NCI-H1417 (cell line): ENCODE data around the gene SLC12A7.
"Not testable (repeated sequence)": the region's sequence is repeated elsewhere in the genome, so short reads cannot be mapped to it uniquely, and the experiment has no call there.

Experiments used
- DNase-seq, 3 experiments: peaks; one replicate each; lab custom pipeline; 2025; lab: John Stamatoyannopoulos, UW

The SLC12A7 gene

GRCh38 chr5:1110307-1111240 lies 1.3 kb downstream of the SLC12A7 start:
- DNase-seq, result no peak

GRCh38 chr5:1109542-1110306 lies 2.1 kb downstream of the SLC12A7 start:
- DNase-seq, result no peak

DNA sequence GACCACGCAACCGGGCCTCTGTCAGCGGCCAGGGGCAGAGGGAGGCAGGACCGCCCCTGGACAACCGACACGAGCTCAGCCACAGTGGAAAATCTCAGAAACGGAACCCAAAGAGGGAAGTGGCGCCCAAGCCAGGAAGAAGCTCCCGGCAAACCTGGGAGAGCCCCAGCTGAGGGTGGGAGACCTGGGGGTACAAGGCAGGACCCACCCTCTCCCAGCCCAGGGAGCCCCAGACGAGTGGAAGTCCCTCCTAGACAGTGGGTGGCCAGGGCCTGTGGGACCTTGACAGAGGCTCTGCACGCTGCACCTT lies 3.0 kb downstream of the SLC12A7 start:
- no peak for DNase-seq

DNA sequence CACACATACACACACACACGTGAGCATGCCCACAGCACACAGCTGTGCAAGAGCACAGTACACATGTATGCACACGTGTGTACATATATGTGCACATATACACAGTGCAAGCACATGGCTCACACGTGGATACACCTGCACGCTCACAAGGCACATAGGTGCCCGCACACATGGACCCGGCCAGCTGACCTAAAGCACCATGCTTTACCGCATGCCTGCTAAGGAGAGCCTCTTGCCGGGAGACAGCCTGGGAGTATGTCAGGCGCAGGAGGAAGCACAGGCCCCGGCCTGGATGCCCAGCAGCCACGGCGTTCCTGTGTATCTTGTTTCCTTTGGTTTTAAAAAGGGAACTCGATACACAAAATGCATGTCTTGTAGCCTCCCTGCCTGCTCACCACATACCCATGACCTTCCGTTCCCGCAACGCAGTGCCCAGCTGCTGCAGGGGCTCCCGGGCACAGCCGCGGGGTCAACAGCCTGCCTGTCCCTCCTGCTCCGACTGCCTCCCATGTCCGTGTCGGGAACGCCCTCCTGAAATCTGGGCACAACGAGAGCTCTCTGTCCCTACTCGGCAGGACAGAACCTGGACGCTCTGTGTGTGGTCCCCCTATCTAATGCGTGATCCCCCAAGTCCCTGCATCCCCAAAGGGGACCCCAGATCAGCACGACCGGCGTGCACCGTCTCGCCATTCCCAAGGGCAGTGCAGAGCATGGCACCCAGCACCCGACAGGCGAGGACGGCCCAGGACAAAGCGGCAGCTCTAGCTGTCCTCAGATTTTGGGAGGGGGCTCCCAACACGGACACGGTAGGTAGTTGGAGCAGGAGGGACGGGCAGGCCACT lies 3.6 kb downstream of the SLC12A7 start:
- no peak for DNase-seq

- DNase-seq, result peak in 1 of 3 experiments; percentile 17
Observed at GRCh38 chr5:1107167-1108022, 4.5 kb downstream of the SLC12A7 start.

DNA sequence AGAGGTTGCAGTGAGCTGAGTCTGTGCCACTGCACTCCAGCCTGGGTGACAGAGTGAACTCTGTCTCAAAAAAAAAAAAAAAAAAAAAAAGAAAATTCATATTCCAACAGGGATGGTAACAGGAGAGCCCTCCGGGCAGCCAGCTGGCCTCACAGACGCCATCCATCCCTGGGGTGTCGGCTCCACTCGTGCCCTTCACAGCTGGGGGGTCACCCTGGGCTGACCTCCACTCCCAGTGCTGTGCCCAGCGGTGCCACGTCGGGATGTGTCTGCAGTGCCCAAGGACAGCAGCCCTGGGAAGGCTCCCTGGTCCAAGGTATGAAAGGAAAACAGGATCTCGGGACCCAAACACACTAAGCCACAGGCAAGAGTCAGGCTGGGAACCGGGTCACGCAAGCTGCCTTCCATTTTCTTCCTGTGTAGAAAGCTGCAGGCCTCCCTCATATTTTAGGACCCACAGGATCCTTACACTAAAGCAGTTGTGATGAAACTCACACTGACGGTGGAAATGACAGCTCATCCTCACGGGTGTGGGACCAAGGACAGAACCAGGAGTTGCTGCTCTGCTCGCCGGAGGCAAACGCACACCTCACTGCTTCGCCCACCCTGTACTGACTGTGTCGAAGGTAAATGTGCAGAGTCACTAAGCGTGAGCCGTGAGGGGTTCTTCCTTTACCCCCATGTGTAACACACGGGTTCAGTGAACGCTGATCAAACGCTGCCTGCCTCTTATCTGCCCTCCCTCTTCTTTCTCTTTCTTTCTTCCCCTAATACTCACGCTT lies 5.3 kb downstream of the SLC12A7 start:
- DNase-seq, result no peak

- no peak for DNase-seq
Observed at GRCh38 chr5:1105350-1106265, 6.3 kb downstream of the SLC12A7 start.

GRCh38 chr5:1104327-1105006 lies 7.4 kb downstream of the SLC12A7 start:
- DNase-seq, result no peak

DNA sequence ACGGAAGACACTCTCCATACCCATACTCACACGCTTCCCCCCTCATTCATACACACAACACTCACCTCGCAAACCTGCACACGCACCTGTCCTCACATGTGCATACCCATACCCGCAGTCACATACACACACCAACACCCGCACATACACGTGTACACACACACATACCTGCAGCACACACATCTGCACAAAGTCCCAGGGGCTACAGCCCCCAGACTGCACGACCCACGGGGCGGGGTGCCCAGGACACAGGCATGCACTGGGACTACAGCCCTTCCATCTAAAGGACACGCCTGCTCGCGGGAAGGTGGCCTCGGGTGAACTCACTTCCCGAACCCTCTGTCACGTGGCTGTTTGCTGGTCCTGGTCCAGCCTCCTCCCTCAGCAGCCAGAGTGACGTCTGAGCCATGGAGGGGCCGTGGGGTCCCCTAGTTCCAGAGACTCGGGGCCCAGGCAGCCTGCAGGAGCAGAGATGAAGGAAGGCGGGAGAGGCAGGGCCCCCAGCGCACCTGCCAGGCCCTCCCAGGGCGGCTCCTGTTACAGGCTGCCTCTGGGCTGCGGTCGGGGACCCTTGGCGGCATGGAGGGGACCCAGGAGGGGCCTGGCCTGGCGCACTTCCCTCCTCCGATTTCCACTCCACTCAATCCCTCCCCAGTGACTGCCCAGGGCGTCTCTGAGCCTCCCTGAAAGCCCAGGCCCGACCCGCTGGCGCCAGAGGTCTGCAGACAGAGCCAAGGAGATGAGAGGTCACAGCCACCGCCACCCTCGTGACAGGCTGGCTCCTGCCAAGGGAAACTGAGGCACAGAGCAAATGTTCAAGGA lies 8.1 kb downstream of the SLC12A7 start:
- DNase-seq, result peak in 1 of 3 experiments; percentile 84

DNA sequence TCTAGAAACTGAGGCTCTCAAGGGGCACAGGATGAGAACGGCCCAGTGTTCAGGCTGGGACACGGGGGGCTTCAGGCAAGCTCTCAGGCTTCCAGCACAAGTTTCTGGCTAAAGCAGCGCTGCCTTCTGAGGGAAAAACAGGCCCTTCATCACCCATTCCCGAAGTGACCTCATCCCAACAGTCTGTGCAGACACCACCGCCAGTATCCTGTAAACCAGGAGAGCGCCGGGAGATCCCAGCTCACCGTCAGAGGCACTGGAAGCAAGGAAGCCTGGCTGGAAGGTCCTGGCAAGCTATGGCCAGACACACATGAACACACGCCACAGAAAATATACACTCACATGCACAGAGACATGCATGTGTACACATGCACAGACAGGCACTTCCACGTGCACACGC lies 8.8 kb downstream of the SLC12A7 start:
- no peak for DNase-seq

DNA sequence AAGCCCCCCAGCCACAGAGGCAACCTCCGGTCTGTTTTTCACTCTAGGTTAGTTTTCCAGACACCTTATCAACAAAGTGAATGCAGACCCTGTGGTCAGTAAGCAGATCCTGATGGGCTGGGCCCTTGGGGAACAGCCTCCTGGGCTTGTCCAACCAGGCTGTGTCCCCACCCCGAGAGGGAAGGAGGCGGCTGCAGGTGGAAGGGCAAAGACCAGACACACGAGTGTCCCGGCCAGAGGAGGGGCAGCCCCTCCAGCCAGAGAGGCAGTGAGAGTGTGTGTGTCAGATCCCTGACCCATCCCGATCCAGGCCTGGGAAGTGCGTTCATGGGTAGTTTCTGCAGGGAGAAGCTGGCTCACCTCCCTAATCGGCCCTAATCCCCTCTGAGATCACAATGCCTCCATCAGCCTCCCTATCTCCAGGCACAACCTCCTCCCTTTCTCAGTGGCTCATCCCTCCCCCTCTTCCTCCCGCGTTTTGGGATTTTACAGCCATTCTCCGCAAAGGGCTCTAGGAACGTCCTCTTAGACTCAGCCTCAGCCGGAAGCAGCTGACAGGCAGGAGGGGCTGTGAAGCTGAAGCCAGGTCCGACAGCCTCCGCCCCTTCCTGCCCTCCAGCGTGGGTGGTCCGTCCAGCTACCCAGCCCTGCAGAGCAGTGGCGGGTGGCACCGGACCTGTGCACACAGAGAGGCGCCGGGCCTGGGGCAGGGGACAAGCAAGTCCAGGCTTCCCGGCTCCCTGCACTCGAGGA lies 9.7 kb downstream of the SLC12A7 start:
- DNase-seq, result no peak

DNA sequence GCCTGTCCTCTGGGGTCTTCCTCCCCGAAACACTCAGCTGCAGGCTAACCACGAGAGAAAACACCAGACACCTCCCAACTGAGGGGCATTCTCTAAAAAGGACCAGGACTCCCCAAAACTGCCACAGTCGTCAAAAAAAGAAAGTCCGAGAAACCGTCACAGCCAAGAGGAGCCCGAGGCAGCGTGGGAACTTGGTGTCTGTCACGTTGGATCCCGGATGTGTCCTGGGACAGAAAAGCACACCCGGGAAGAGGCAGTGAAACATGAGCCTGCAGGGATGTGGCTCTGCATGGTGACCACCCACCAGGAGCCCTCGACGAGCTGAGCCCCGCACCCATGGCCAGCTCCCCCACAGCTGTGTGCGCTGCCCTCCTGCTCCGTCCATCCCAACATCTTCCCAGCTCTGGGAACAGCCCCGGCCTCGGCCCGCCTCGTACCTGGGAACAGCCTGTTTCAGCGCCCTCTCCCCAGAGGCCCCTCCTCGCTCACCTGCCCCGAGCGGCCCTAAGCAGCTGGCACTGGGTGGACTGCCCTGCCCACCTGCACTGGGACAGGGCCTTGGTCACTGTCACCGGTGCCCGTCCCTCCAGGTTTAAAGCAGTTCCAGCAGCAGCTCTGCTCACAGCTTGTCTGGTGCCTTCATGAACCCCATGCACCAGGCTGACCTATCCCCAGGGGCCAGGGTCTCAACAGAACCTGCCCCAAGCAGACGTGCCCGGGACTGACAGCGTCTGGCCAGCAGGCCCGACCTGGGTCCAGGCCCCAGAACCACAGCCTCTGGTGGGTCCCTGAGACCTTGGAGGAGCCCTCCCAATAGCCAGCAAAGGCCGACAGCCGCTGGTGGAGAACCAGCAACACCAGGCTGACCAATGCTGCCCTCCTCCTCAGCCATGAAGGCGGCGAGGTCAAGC lies 10.9 kb downstream of the SLC12A7 start:
- no peak for DNase-seq

- DNase-seq, result no peak
Observed at GRCh38 chr5:1099926-1100663, 11.8 kb downstream of the SLC12A7 start.

DNA sequence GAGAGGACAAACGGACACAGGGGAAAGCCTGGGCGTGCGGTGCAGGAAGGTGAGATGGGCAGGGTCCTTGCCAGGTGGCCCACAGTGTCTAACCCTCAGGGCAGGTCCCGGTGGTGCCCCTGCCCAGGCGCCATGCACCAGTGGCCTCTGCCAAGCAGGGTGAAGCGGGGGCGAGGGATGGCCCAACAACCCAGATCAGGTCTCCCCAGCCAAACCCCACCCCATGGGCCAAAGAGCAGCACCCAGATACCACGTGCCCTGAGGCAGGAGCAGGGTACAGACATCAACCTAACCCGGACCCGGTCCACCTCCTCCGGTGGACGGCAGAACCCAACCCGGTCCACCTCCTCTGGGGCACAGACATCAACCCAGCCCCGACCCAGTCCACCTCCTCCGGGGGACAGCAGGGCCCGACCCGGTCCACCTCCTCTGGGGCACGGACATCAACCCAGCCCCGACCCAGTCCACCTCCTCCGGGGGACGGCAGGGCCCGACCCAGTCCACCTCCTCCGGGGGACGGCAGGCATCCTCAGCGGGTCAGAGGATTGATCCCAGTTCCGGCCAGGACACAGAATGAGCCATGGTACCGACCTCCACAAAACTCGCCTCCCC lies 12.8 kb downstream of the SLC12A7 start:
- no peak for DNase-seq

GRCh38 chr5:1097988-1098385 lies 13.9 kb downstream of the SLC12A7 start:
- DNase-seq, result not testable (repeated sequence)
